Pancreas (tissue), 10 donors: ENCODE data around the gene LPCAT1. TPM values are rescaled to one million over a fixed set of nuclear protein-coding genes. Genes with fewer than 3 reads are reported as not detected.

Experiments
- ATAC-seq, 4 donors: fragments of 200-7000 bp; cut with Tn5 transposase; one replicate each; pipeline versions ENCODE4 v1.8.0 to v1.9.1; 2020; ENCODE audit warnings: mild to moderate bottlenecking in 4 of 4, moderate library complexity in 4 of 4
- DNase-seq, 6 donors: peaks; one replicate each; pipeline ENCODE4 v3.0.0-alpha.2; 2020
- FAIRE-seq: peaks from 2 replicates; lab custom pipeline; 2012; peaks lifted over from hg19 to GRCh38; lab: Jason Lieb, UNC
- H3K27ac ChIP-seq, 4 donors: fragments of 200-600 bp; sonication (generic); 1 replicate in 3 of 4; 2 replicates in 1 of 4; pipeline versions ENCODE4 v1.5.0 to v1.8.0; 2020
- H3K27me3 ChIP-seq, 4 donors: fragments of 200-600 bp; one replicate each; pipeline ENCODE4 v1.8.0; 2021
- H3K36me3 ChIP-seq, 3 donors: fragments of 200-600 bp; sonication (generic) in 1 of 3; one replicate each; pipeline versions ENCODE4 v1.5.0 to v1.8.0; 2020 to 2021
- H3K4me1 ChIP-seq, 3 donors: fragments of 200-600 bp; one replicate each; pipeline ENCODE4 v1.8.0; 2021
- H3K4me3 ChIP-seq, 4 donors: fragments of 200-600 bp; sonication (generic) in 2 of 4; one replicate each; pipeline versions ENCODE4 v1.5.0 to v1.8.0; 2020 to 2021
- H3K9me3 ChIP-seq, 4 donors: fragments of 200-600 bp; one replicate each; pipeline ENCODE4 v1.8.0; 2021
- WGBS, 2 donors: extraction: QIAGEN DNeasy Blood & Tissue Kit; methylation state at CpG; one replicate each; pipeline ENCODE4 v1.1.7; 2013; 5-methylcytosine and 5-hydroxymethylcytosine counted together
- intact Hi-C, 3 donors: fragments of 100-400 bp; cut with DNase I; formaldehyde crosslinking; loops; one replicate each; pipeline versions ENCODE4 v1.11.1 to v1.14.2; 2022
- polyA plus RNA-seq, 2 donors: library from polyadenylated mRNA; stranded (reverse); fragments of 200-250 nt; gene quantifications; one replicate each; pipeline ENCODE4 v1.2.3, GENCODE V29; 2013
- total RNA-seq, 6 donors: library from RNA; stranded (reverse); fragmentation: NEBNext Ultra II Directional in 4 of 6; extraction: Animal tissue kit (Norgen Biotek cat#: 25700) in 4 of 6; gene quantifications; one replicate each; pipeline versions ENCODE4 v1.2.1 to v1.2.4, GENCODE V29; 2021 to 2023
- TF ChIP-seq, protein P1 (sequence below), 4 donors: fragments of 200-600 bp; sonication (generic) in 3 of 4; IDR thresholded peaks; one replicate each; pipeline versions ENCODE4 v1.5.0 to v1.8.0; 2021; ENCODE audit warnings: antibody characterized with exemption in 4 of 4
- donor health status: healthy with polysubstance abuse.
- donor health status: DM: no; HTN: no; CAD: no; lungs with moderate emphysema.
- donor health status: DM: no; HTN: no; CAD: no.
- donor health status: control.
- donor health status: control.
- donor health status: Bipolar disorder and iron deficiency.
- donor health status: DM: yes; HTN: yes; CAD: no.
- donor health status: DM: no; HTN: no; CAD: no.
- donor health status: DM: no; HTN: no; CAD: no.
- donor health status: DM: yes; HTN: yes; CAD: no.

LPCAT1 gene
- total and polyA plus RNA-seq, 8 donors, result 6.5 to 26.1 (median 13.8) TPM

DNA sequence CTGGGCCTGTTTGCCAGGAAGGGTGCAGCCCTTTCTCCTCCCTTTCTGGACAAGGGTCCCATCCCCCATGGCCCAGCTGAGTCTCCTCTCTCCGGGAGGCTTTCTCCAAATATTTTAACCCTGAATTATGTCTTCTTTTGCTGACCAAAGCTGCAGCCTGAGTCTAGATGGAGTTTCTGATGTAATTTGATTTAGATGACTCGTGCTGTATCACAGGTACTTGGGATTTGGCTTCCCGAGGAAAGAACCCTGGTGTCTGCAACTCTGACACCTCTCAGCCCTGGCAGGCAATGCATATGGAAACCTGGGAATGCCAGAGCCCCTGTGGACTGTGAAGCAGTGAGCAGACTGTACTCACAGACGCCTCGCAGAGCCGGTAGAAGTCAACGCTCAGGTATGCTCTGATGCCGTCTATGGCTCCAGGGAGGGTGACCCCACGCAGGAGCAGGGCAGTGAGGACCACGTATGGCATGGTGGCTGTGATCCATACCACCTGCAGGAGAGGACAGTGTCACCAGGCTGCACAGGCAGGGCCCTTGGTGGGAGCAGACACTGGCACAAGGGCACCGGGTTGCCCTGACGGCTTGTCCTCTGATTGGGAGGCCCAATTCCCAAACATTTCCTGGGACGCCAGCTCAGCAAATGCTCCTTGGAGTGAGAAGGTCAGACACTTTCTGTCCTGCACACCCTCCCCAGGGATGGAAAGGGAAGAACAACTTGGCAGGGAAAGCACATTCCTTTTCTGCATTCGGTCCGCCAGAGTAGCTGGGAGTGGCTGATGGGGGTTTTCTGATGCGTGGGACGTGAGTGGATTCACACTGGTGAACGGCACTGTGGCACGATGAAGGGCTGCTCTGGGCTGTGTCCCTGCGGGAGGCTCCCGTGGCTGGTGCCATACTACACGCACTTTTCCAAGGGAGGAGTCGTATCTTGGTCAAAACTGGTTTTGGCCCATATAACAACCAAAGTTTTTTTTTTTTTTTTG is 103.3 kb downstream of the LPCAT1 start:
- H3K36me3 ChIP-seq, result no peaks in the 10 kb centered on the region
- no peak overlapping the region for H3K27ac ChIP-seq
- TF ChIP-seq, protein P1, sequence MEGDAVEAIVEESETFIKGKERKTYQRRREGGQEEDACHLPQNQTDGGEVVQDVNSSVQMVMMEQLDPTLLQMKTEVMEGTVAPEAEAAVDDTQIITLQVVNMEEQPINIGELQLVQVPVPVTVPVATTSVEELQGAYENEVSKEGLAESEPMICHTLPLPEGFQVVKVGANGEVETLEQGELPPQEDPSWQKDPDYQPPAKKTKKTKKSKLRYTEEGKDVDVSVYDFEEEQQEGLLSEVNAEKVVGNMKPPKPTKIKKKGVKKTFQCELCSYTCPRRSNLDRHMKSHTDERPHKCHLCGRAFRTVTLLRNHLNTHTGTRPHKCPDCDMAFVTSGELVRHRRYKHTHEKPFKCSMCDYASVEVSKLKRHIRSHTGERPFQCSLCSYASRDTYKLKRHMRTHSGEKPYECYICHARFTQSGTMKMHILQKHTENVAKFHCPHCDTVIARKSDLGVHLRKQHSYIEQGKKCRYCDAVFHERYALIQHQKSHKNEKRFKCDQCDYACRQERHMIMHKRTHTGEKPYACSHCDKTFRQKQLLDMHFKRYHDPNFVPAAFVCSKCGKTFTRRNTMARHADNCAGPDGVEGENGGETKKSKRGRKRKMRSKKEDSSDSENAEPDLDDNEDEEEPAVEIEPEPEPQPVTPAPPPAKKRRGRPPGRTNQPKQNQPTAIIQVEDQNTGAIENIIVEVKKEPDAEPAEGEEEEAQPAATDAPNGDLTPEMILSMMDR (IDR thresholded peaks at IDR 0.05), result no peak
- no peaks in the 10 kb centered on the region for H3K4me1 ChIP-seq
- H3K27me3 ChIP-seq, result no peaks in the 10 kb centered on the region
- FAIRE-seq (no peak), DNase-seq (peak in 2 of 6 donors; percentile 31 to 36), ATAC-seq (peak in 1 of 4 donors; percentile 22)
- intact Hi-C loops, result no loop called here
- H3K4me3 ChIP-seq, result no peak overlapping the region
- WGBS, 2 donors, result 48 to 56% methylated on average over 23 of the region's 23 CpGs
- H3K9me3 ChIP-seq, result no peaks in the 10 kb centered on the region

DNA sequence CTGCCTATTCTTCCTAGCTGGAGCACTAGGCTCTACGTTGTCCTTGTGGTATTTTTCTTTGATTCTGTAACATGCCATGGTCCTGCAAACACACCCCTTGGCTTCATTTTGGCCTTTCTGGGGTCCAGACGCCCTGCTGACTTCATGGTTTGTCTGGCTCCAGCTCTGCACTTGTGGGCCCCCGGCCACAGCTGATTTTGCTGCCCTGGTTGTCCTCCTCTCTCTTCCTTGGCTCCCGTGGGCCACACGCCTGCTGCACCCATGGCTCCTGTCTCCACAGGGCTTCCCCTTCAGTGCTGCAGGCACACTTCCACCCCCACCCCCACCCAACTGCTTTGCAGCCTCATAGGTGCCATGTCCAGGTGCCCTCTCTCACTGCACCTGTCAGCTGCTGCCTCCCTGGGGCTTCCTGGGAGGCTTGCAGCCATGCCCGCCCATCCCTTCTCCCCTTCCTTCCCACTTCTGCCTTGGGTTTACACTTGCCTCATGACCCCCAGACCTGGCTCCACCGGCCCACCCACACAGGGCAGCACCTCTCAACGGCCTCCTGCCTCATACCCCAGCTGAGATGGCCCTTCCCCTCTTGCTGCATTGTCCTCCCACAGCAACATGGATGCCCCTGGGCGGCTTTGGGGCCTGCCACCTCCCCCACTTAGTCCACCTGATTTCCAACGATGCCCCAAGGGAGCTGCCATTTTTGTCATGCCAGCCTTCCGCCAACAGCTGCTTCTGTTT is 104.1 kb downstream of the LPCAT1 start:
- Histone ChIP-seq H3K4me3 (no peak overlapping the region), H3K27ac (no peak overlapping the region), H3K9me3 (no peaks in the 10 kb centered on the region), H3K36me3 (no peaks in the 10 kb centered on the region), H3K27me3 (no peaks in the 10 kb centered on the region), H3K4me1 (no peaks in the 10 kb centered on the region)
- DNase-seq (peak in 2 of 6 donors; percentile 25 to 35), ATAC-seq (no peak), FAIRE-seq (no peak)
- intact Hi-C loops, result no loop called here
- TF ChIP-seq, protein P1 (IDR thresholded peaks at IDR 0.05), result no peak
- WGBS, 2 donors, result 53 to 67% methylated on average over 11 of the region's 11 CpGs

DNA sequence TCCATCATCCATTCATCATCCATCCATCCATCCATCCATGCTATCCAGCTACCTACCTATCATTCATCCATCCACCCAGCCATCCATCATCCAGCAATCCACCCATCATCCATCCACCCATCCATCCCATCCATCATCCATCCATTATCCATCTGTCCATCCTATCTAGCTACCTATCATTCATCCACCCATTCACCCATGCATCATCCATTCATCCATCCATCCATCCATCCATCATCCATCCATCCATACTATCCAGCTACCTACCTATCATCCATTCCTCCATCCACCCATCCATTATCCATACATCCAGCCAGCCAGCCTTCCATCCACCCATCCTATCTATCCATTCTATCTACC is 104.9 kb downstream of the LPCAT1 start:
- intact Hi-C loops, result no loop called here
- DNase-seq (no peak), ATAC-seq (no peak), FAIRE-seq (no peak)
- TF ChIP-seq, protein P1 (IDR thresholded peaks at IDR 0.05), result no peak
- H3K27me3 ChIP-seq, result no peaks in the 10 kb centered on the region
- no peak overlapping the region for H3K27ac ChIP-seq
- H3K9me3 ChIP-seq, result no peaks in the 10 kb centered on the region
- H3K36me3 ChIP-seq, result no peaks in the 10 kb centered on the region
- H3K4me1 ChIP-seq, result no peaks in the 10 kb centered on the region
- no peak overlapping the region for H3K4me3 ChIP-seq

DNA sequence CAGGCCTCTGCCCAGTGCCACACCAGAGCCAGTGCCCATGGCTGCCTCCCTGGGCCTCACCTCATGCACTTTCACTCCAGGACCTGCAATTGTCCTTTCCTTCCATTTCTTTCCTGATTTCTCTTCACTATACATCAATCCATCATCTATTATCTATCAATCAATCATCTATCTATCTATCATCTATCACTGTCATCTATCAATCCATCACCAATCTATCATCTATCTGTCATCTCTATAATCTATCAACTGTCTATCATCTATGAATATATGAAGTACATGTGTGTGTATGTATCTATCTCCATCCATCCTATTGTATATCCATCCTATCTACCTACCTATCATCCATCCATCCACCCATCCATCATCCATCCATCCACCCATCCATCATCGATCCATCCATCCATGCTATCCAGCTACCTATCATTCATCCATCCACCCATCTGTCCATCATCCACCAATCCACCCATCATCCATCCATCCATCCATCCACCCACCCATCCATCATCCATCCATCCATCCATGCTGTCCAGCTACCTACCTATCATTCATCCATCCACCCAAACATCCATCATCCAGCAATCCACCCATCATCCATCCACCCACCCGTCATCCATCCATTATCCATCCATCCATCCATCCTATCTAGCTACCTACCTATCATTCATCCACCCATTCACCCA is 105.4 kb downstream of the LPCAT1 start:
- no peak overlapping the region for H3K4me3 ChIP-seq
- intact Hi-C loops, result no loop called here
- 43 to 70% methylated on average over 2 of the region's 2 CpGs for whole genome bisulfite sequencing, 2 donors
- H3K4me1 ChIP-seq, result no peaks in the 10 kb centered on the region
- DNase-seq (no peak), ATAC-seq (no peak), FAIRE-seq (no peak)
- H3K36me3 ChIP-seq, result no peaks in the 10 kb centered on the region
- H3K9me3 ChIP-seq, result no peaks in the 10 kb centered on the region
- H3K27me3 ChIP-seq, result no peaks in the 10 kb centered on the region
- H3K27ac ChIP-seq, result no peak overlapping the region
- TF ChIP-seq, protein P1 (IDR thresholded peaks at IDR 0.05), result no peak
